Esophagus mucosa (tissue), 1 donor: ENCODE results near the gene LPP. TPM values are rescaled to one million over a fixed set of nuclear protein-coding genes. Genes with fewer than 3 reads are reported as not detected.

Experiments
- ATAC-seq: fragments of 200-7000 bp; cut with Tn5 transposase; one replicate; pipeline ENCODE4 v1.9.1; 2020
- total RNA-seq: library from RNA; stranded (reverse); gene quantifications from one replicate; pipeline ENCODE4 v1.2.4, GENCODE V29; 2023
- donor health status: DM: yes; HTN: yes; CAD: no.

LPP gene
- total RNA-seq, 1 donor from 2014 or later, result 89.0 TPM

DNA sequence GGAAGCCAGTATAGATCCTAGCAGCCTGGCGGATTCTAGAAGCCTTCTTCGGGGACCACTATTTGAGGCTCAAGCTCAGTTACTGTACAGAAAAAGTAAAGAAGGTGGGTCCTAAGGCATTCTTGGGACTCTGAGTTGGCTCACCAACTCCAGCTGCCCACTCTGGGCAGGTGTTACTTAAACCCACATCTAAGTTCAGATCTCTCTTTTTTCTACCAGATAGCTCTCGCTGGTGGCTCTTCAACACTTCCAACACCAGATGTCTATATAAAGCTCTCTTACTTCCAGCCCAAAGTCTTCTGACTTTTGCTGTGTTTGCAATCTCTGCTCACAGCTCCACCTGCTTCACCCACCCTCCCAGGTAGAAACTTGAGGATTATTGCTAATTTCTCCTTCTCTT is 785.0 kb downstream of the LPP start:
- no peak for ATAC-seq

DNA sequence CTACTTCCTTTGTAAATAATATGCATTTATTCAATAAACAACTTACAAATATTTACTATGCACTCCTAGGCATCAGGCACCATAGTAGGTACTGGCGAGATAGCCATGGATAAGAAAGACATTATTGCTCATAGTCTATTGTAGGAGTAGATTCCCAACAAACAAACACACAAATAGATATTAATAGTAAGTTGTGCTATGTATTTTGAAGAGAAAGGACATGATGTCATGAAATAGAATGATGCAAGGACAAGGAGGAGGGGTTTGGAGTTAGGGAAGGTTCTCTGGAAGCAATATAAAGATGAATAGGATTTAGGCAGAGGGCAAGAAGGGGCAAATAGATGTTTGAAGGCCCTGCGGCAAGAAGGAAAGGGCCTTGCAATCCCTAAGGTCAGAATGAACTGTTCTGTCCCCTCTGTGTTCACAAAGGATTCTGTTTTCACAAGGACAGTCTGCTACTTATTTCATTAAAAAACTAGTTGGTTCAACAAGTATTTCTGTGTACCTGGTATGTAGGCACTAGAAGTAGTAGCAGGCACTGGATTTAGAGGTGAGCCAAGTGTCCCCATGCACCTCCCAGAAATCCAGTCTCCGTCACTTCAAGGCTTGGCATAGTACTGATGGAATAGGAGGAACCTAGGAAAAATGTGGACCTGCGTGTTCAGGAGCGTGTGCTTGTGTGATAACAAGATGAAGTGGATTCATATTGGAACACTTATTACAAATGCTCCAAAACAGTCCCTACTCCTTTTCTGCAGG is 786.0 kb downstream of the LPP start:
- no peak for ATAC-seq
